Stimulated activated memory B cell treated with anti-CD40 and anti-IgM and Interleukin-4, amounts not matched to agents 10 μg/mL and 1 μg/mL and 100 μg/mL, for 72 hours (primary cell): ENCODE measurements around the gene C22orf31.

Source experiments
- ATAC-seq: fragments of 150-1000 bp; cut with Tn5 transposase; 2 replicates; pipeline ENCODE4 v1.10.0; 2021
- H3K27ac Mint-ChIP-seq: one replicate; pipeline ENCODE4 v1.8.0; 2022; ENCODE audit warnings: mild to moderate bottlenecking, mixed read lengths
- H3K27me3 Mint-ChIP-seq: one replicate; pipeline ENCODE4 v1.8.0; 2022; ENCODE audit warnings: mixed read lengths
- H3K36me3 Mint-ChIP-seq: one replicate; pipeline ENCODE4 v1.8.0; 2022; ENCODE audit warnings: mixed read lengths
- H3K4me1 Mint-ChIP-seq: one replicate; pipeline ENCODE4 v1.8.0; 2022; ENCODE audit warnings: mixed read lengths
- H3K4me3 Mint-ChIP-seq: one replicate; pipeline ENCODE4 v1.8.0; 2022; ENCODE audit warnings: mild to moderate bottlenecking, moderate library complexity, mixed read lengths
- H3K9me3 Mint-ChIP-seq: one replicate; pipeline ENCODE4 v1.8.0; 2022; ENCODE audit warnings: mixed read lengths

Gene C22orf31

DNA sequence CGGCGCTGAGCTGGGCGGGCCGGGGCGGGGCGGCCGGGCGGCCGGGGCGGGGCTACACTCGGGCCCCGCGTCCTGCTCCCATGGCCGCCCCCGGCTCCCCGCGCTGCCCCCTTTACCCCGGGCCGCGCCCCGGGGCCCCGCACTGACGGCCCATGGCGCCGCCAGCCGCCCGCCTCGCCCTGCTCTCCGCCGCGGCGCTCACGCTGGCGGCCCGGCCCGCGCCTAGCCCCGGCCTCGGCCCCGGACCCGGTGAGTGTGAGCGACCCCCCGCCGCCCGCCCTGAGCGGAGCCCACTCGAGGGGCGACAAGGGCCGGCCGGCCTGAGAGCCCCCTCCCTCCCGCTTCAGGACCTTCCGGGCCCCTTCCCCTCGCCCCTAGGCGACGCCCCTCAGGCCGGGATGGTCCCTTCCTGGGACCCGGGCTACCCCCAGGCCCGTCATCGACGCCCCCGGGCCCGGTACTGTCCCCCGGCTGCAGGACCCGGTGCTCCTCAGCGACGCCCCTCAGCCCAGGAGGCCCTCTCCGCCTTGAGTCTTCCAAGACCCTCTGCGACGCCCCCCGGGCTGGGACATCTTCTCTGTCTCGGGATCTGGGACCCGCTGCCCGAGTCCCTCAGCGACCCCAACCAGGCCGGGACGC, 11.5 kb upstream of the C22orf31 start, which contains the start of gene KREMEN1:
Gene KREMEN1 (plus strand): TSS at position 57 of the 639 bp plus-strand sequence. CDS start 96 bp downstream, at position 153.
- Mint-ChIP-seq H3K4me1 (peaks cover 27% of the 10 kb centered on the region), H3K4me3 (peak within 1 kb of the TSS; percentile 68), H3K36me3 (no peaks in the 10 kb centered on the region), H3K27ac (no peak within 1 kb of the TSS), H3K9me3 (no peaks in the 10 kb centered on the region), H3K27me3 (peaks cover 80% of the 10 kb centered on the region)
- ATAC-seq: peak; percentile 49

DNA sequence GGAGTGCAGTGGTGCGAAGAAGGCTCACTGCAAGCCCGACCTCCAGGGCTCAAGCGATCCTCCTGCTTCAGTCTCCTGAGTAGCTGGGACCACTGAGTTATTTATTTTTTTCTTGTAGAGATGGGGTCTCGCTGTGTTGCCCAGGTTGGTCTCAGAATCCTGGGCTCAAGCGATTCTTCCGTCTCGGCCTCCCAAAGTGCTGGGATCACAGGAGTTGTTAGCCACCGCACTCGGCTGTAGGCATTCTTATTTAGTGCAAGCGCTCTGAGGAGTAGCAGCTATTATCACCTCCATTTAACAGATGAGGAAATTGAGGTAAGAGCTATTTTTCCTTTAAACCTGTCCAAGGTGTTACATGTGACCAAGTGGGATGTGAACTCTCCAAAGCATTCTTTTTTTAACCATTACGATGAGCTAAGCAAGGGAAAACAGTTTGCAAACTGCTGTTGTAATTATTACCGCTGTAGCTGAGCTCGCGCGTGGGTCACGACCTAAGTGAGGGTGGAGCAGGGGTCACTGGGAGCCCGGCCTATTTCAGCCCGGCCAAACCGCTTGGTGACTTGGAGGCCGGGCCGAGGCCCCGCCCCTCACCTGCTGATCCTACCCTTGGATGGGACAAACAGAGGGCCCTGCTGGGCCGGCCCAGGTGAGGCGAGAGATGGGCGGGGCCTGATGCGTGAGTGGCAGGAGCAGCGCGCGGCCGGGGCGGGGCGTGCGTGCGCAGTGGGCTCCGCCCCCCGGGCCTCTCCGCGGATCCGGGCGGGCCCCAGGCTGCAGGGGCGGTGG, 10.8 kb upstream of the C22orf31 start:
- Mint-ChIP-seq H3K9me3 (no peaks in the 10 kb centered on the region), H3K27me3 (peaks cover 78% of the 10 kb centered on the region), H3K36me3 (no peaks in the 10 kb centered on the region), H3K4me3 (peak overlapping the region; percentile 68), H3K4me1 (peaks cover 27% of the 10 kb centered on the region), H3K27ac (no peak overlapping the region)
- ATAC-seq: peak; percentile 90

DNA sequence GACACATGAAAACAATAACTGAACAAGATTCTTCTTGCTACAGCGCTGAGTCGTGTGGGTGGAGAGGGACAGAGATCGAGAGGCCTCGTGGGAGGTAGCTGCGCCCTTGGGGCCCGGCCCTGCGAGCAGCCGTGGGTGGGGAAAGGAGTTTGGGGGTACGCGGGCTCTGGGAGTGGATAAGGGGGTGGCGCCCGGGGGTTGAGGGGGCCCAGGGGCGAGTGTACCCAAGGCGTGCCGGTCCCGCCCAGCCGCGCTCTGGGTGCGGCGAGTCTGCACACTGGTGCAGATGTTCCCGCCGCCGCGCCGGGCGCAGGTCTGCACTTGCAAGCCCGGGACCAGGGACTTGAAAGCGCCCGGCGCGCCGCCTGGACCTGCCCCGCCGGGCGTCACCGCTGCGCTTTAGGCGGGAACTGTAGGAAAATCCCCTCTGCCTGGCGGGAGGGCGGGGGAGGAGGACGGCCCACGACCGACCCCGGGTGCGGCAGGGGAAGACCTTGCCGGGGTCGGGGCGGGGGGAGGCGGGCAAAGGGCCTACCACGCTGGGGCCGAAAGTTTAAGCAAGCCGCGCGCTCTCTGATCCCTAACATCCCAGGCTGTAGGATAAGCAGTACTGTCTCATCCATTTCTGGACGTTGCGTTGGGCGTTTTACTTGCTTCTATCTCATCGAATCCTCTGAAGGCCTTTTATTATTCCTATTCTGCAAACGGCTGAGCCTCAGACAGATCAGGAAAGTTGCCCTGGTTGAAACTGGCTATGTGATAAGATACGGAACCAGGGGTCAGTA, 9.8 kb upstream of the C22orf31 start:
- peak overlapping the region; percentile 68 for H3K4me3 Mint-ChIP-seq
- H3K27ac Mint-ChIP-seq: no peak overlapping the region
- H3K9me3 Mint-ChIP-seq: no peaks in the 10 kb centered on the region
- H3K4me1 Mint-ChIP-seq: peaks cover 27% of the 10 kb centered on the region
- H3K27me3 Mint-ChIP-seq: peaks cover 87% of the 10 kb centered on the region
- ATAC-seq: no peak
- no peaks in the 10 kb centered on the region for H3K36me3 Mint-ChIP-seq

DNA sequence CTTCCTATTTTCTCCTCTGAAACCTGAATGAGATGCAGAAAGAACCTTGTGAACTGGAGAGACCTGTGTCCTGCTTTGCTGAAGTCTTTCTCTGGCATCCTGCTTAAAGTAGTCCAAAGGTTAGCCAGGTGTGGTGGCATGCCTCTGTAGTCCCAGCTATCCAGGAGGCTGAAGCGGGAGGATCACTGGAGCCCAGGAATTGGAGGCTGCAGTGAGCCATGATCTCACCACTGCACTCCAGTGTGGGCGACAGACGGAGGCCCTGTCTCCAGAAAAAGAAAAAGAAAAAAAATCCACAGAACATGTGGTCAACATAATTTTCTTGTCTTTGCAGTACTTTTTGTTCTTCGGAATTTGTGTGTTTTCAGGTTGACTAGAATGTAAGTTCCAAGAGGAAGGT, 8.9 kb upstream of the C22orf31 start:
- H3K4me3 Mint-ChIP-seq: no peak overlapping the region
- no peaks in the 10 kb centered on the region for H3K36me3 Mint-ChIP-seq
- ATAC-seq: no peak
- peaks cover 35% of the 10 kb centered on the region for H3K4me1 Mint-ChIP-seq
- no peaks in the 10 kb centered on the region for H3K9me3 Mint-ChIP-seq
- peaks cover 89% of the 10 kb centered on the region for H3K27me3 Mint-ChIP-seq
- H3K27ac Mint-ChIP-seq: no peak overlapping the region

DNA sequence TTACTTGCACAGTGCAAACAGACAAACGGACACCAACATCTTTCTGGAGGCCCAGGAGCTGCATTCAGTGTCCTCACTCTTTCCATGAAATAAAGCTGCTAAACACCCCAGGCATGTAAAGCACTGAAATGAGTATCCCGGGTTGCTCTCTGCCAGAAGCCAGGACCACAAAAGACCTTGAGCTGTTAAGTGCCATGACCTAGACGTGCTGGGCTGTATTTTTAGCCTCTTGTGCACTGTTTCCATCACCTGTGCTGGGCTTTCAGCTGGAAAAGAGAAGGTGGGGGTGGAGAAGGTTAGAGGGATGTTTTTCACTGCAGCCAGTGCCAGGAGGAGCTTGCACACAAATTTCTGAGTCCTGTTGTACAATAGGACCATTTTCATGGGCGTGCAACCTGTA, 7.8 kb upstream of the C22orf31 start:
- Mint-ChIP-seq H3K27ac (no peak overlapping the region), H3K4me1 (peaks cover 35% of the 10 kb centered on the region), H3K4me3 (no peak overlapping the region), H3K27me3 (peaks cover 84% of the 10 kb centered on the region), H3K36me3 (no peaks in the 10 kb centered on the region), H3K9me3 (no peaks in the 10 kb centered on the region)
- no peak for ATAC-seq

DNA sequence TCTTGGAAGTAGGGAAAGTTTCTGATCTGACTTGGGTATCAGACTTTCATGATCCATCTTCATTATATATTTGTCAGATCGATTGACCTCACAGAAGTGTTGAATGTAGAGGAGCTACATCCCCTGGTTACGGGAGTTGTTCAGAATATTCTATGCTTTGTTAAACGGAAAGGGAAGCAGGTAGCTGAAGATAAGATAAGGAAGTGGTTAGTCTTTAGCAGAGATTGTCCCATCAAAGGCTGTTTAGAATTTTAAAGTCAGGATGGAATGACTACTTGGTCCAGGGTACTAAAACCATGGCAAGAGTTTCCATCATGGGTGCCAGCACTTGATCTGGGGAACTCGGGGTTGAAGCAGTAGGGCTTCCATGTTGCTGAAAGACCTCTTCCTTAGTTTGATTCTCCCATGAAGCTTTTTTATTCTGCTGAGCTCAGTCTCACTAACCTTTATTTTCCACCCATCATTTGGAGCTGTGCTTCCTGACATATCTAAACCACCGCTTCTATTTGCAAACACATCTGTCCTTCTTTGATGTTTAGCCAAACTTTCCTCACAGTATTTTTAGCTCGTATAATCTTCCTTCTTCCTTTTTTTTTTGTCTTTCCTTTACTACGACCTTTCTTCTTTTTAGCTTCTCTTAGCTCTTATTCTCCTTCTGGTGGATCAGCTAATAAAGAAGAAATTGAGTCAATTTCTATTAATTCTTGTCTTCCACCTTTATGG, 4.0 kb upstream of the C22orf31 start:
- Mint-ChIP-seq H3K27ac (no peak overlapping the region), H3K9me3 (no peaks in the 10 kb centered on the region), H3K4me1 (peaks cover 8% of the 10 kb centered on the region), H3K4me3 (no peak overlapping the region), H3K27me3 (peaks cover 89% of the 10 kb centered on the region), H3K36me3 (no peaks in the 10 kb centered on the region)
- no peak for ATAC-seq

DNA sequence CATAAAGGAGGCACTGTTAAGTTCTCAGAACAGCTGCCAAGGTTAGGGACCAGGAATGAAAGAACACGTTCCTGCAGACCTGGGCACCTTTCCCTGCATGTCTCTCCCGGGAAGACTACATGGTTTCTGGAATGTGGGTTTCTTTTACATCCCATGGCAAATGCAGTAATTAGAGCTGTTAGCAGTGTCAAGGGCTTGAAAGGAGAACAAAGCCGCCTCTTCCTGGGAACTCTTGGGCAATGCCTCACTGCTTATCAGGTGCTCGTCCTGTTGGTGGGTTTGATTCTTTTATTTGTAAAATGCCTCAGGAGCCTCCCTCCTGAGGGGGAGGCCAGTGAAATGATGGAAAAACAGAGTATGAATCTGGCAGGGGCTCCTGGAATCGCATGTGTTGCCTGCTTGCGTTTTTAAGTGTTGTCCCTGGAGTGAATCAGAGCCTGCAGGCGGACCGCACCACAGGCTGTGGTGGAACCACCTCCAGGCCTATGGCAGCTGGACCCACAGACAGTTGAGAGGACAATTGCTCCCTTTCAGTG, 723 bp upstream of the C22orf31 start:
- no peak for ATAC-seq
- Mint-ChIP-seq H3K27ac (no peak overlapping the region), H3K4me1 (peaks cover 7% of the 10 kb centered on the region), H3K36me3 (no peaks in the 10 kb centered on the region), H3K27me3 (peaks cover 76% of the 10 kb centered on the region), H3K4me3 (no peak overlapping the region), H3K9me3 (no peaks in the 10 kb centered on the region)

DNA sequence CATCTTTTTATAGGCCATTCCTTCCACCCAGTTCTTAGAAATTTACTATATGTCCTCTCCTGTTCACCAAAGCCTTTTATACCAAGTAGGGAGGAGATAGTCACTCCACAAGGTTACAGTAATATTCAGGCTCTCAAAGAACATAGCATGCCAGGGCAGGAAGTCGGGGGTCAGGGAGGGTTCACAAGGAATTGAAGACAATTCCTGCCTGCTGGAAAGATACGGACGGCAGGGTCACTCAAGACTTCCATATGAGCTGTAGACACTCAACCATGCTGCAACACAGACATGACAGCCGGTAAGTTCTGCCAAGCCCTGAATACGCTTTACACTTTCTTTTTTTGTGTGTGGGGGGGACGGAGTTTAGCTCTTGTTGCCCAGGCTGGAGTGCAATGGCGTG, 700 bp downstream of the C22orf31 start:
- H3K27ac Mint-ChIP-seq: no peak overlapping the region
- no peak overlapping the region for H3K4me3 Mint-ChIP-seq
- H3K9me3 Mint-ChIP-seq: no peaks in the 10 kb centered on the region
- no peak for ATAC-seq
- peaks cover 61% of the 10 kb centered on the region for H3K27me3 Mint-ChIP-seq
- H3K36me3 Mint-ChIP-seq: no peaks in the 10 kb centered on the region
- peaks cover 4% of the 10 kb centered on the region for H3K4me1 Mint-ChIP-seq

DNA sequence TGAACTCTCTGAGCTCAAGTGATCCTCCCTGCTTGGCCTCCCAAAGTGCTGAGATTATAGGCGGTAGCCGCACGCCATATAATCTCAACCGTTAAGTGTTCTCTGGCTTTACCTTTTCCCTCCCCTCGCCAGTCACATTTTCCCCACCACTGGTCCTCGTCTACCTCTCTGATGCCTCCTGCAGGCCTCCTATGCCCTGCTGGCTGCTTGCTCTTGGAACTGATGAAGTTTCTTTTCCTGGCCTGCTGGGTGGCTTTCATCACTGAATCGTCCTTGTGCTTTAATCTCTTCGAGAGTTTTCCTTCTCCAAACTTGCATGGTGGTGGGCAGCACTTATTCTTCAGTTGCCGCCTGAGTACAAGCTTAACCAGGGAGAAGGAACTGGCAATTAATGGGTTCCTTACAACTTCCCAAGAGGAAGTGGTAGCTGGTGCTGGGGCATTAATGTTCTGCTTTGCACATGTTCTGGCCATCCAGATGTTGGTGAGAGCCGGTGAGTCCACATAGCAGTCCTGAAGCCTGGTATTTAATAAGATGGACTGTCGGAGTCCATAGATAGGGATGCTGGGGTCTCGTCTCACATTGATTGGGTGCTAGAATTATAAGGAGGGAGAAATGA, 1.3 kb downstream of the C22orf31 start:
- no peak overlapping the region for H3K4me3 Mint-ChIP-seq
- no peaks in the 10 kb centered on the region for H3K9me3 Mint-ChIP-seq
- no peaks in the 10 kb centered on the region for H3K36me3 Mint-ChIP-seq
- no peaks in the 10 kb centered on the region for H3K4me1 Mint-ChIP-seq
- H3K27me3 Mint-ChIP-seq: peaks cover 56% of the 10 kb centered on the region
- H3K27ac Mint-ChIP-seq: no peak overlapping the region
- no peak for ATAC-seq

DNA sequence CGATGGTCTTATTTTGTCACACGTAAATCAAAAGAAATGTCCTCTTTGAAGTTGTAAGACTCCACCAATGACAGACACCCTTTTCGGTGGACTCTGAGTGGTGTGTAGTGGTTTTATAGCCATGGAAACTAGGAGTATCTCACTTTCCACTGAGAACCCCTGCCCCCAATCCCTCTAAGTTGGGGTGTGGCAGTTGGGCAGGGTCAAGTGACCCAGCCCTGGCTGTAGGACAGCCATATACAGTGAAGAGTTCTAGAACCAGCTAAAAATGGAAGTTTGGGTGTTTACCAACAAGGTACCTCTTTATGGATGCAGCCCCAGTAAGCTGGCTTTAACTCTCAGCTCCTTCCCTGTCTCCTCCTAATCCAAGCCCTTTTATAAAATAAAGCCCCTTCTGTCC, 5.2 kb downstream of the C22orf31 start:
- no peak overlapping the region for H3K4me3 Mint-ChIP-seq
- H3K27ac Mint-ChIP-seq: no peak overlapping the region
- H3K36me3 Mint-ChIP-seq: no peaks in the 10 kb centered on the region
- peaks cover 22% of the 10 kb centered on the region for H3K27me3 Mint-ChIP-seq
- no peaks in the 10 kb centered on the region for H3K9me3 Mint-ChIP-seq
- no peaks in the 10 kb centered on the region for H3K4me1 Mint-ChIP-seq
- ATAC-seq: no peak

DNA sequence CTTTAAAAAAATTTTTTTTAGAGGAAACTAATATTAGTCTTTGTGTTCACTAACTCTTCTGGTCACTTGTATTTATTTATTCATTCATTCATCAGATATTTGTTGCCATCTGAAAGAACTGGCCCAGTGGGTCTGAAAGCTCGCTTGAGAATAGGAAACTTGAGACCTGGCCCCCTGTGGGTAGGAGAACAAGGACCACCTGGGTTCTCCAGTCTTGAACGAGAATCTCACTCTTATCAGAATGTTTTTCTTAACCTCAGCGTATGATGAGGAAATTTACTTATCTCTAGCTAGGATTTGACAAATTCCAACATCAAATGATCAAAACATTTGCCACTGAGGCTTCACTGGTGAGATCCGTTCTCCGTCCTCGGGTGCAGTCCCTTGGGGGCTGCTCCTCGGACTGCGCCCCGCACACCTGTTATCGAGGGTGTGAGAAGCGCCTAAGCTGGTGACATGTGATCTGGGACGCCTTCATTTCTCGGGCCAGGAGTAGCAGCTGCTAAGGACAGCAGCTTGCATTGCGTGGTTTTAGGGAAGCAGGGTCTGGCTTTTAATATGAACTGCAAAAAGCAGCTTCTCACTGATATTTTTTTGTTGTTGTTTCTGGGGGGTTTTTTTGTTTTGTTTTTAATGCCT, 6.3 kb downstream of the C22orf31 start:
- H3K4me3 Mint-ChIP-seq: no peak overlapping the region
- H3K27me3 Mint-ChIP-seq: peaks cover 10% of the 10 kb centered on the region
- no peak overlapping the region for H3K27ac Mint-ChIP-seq
- H3K9me3 Mint-ChIP-seq: no peaks in the 10 kb centered on the region
- no peaks in the 10 kb centered on the region for H3K4me1 Mint-ChIP-seq
- no peaks in the 10 kb centered on the region for H3K36me3 Mint-ChIP-seq
- no peak for ATAC-seq

DNA sequence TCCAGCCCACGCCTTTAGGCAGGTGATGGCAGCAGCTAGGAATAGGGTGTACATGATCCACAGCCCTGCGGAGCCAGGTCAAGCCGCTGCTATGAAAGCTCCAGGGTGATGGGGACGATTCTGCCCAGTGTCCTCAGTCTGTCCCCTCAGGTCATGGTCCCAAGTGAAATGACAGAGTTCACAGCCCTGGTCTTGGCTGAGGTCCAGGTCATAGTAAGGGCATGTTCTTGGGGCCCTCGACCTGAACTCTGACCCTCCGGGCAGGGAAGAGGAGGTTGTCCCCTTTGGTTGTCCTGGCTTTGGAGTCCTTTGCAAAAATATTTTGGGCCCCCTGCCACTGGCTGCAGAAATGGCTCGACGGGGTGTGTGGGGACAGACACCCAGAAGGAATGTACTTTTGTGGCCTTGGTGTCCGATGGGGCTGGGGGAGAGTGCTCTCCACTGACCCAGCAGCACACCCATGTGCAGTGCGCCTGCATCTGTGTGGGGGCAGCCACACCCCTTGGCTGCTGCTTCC, 7.3 kb downstream of the C22orf31 start:
- no peak overlapping the region for H3K27ac Mint-ChIP-seq
- no peaks in the 10 kb centered on the region for H3K9me3 Mint-ChIP-seq
- peaks cover under 1% of the 10 kb centered on the region for H3K27me3 Mint-ChIP-seq
- H3K4me1 Mint-ChIP-seq: no peaks in the 10 kb centered on the region
- H3K36me3 Mint-ChIP-seq: peaks cover 5% of the 10 kb centered on the region
- H3K4me3 Mint-ChIP-seq: no peak overlapping the region
- peak; percentile 10 for ATAC-seq

DNA sequence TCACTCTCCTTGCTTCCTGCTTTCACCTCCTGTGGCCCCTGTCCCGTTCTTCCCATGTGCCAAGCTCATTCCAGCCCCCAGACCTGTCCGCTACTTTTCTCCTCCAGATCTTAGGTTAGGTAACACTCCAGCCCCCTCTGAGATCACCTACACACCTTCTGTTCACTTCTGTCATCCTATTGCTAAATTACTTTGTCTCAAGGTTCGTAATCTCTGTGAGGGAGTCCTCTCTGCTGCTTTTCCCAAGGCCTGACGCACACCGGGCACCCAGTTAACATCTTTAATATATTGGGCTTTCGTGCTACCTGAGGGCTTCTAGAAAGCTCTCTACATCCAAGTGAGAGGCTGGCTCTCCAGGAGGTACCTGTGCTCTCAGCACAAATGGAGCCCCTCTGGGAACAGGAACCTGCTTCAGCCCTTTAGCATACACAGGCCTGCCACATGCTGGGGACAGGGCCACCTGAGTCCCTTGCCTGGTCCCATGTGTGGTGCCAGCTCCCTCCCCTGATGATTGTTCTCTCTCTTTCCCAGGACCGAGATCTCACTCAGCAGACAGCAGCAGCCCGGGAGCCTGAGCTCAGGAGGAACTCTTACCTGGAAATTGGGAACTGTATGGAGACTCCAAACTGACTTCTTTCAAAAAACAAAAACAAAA, 8.5 kb downstream of the C22orf31 start:
- no peak for ATAC-seq
- Mint-ChIP-seq H3K4me3 (no peak overlapping the region), H3K36me3 (peaks cover 5% of the 10 kb centered on the region), H3K4me1 (no peaks in the 10 kb centered on the region), H3K27ac (no peak overlapping the region), H3K9me3 (no peaks in the 10 kb centered on the region), H3K27me3 (no peaks in the 10 kb centered on the region)
